Large intestine (tissue), 3 donors: ENCODE measurements around the gene AUNIP. TPM values are rescaled to one million over a fixed set of nuclear protein-coding genes. Genes with fewer than 3 reads are reported as not detected.

Experiments used
- DNase-seq, 2 donors: peaks; one replicate each; pipeline versions ENCODE4 v3.0.0 to v3.0.0-alpha.2; 2013
- H3K27ac ChIP-seq: one replicate; pipeline ENCODE4 v1.5.1; 2013; ENCODE audit warnings: low read length
- H3K27me3 ChIP-seq: 2 replicates; pipeline ENCODE4 v1.6.1; 2013; ENCODE audit warnings: low read length; ENCODE audit not compliant: control insufficient read depth, insufficient read depth
- H3K36me3 ChIP-seq: 2 replicates; pipeline ENCODE4 v1.6.1; 2013; ENCODE audit warnings: low read length; ENCODE audit not compliant: control insufficient read depth, insufficient read depth
- H3K4me1 ChIP-seq: one replicate; pipeline ENCODE4 v1.6.1; 2013; ENCODE audit warnings: low read length; ENCODE audit not compliant: control insufficient read depth, insufficient read depth
- H3K4me3 ChIP-seq: one replicate; pipeline ENCODE4 v1.5.1; 2013; ENCODE audit warnings: low read length
- H3K9me3 ChIP-seq: one replicate; pipeline ENCODE4 v1.6.1; 2013; ENCODE audit warnings: mild to moderate bottlenecking, low read depth, low read length, moderate library complexity; ENCODE audit not compliant: control insufficient read depth
- WGBS: methylation state at CpG from one replicate; pipeline ENCODE4 v1.1.5; 2013; ENCODE audit warnings: low lambda C conversion rate; ENCODE audit not compliant: insufficient coverage; 5-methylcytosine and 5-hydroxymethylcytosine counted together
- polyA plus RNA-seq: library from polyadenylated mRNA; unstranded; fragments of 120-200 nt; gene quantifications from one replicate; pipeline ENCODE4 v1.2.1, GENCODE V29; 2013

Gene AUNIP
- polyA plus RNA-seq, 1 donor = 2.0 TPM

GRCh38 chr1:25784575-25785051 is 74.6 kb downstream of the AUNIP start:
- no peaks in the 10 kb centered on the region for H3K27me3 ChIP-seq
- DNase-seq = no peak
- H3K36me3 ChIP-seq = peaks cover 14% of the 10 kb centered on the region
- H3K27ac ChIP-seq = no peak overlapping the region
- H3K9me3 ChIP-seq = no peaks in the 10 kb centered on the region
- no peak overlapping the region for H3K4me3 ChIP-seq
- WGBS = 70% methylated on average over 3 of the region's 9 CpGs
- H3K4me1 ChIP-seq = peaks cover 20% of the 10 kb centered on the region

Other genes with a start within 250 kb of the AUNIP start
- 21.2 TPM for gene MAN1C1, start 242.7 kb downstream of the AUNIP start, polyA plus RNA-seq
- gene SELENON, start 59.3 kb downstream of the AUNIP start, polyA plus RNA-seq = 62.9 TPM
- 69.8 TPM for gene MTFR1L, start 39.5 kb downstream of the AUNIP start, polyA plus RNA-seq
- gene PAQR7, start 16.3 kb upstream of the AUNIP start, polyA plus RNA-seq = 42.9 TPM
- 417 TPM for gene STMN1, start 47.0 kb upstream of the AUNIP start, polyA plus RNA-seq
- 20.7 TPM for gene PAFAH2, start 138.6 kb upstream of the AUNIP start, polyA plus RNA-seq
- gene EXTL1, start 162.3 kb upstream of the AUNIP start, polyA plus RNA-seq = 0.82 TPM
- gene SLC30A2, start 186.7 kb upstream of the AUNIP start, polyA plus RNA-seq = 24.9 TPM
- 6.4 TPM for gene TRIM63, start 208.2 kb upstream of the AUNIP start, polyA plus RNA-seq